HG03108 (cell line): ENCODE measurements around the gene NBEAL2.

Experiments used
- ATAC-seq: cut with Tn5 transposase; IDR thresholded peaks from one replicate; pipeline ENCODE4 v1.9.1; 2021; ENCODE audit warnings: moderate library complexity; ENCODE audit not compliant: unreplicated experiment

The NBEAL2 gene

DNA sequence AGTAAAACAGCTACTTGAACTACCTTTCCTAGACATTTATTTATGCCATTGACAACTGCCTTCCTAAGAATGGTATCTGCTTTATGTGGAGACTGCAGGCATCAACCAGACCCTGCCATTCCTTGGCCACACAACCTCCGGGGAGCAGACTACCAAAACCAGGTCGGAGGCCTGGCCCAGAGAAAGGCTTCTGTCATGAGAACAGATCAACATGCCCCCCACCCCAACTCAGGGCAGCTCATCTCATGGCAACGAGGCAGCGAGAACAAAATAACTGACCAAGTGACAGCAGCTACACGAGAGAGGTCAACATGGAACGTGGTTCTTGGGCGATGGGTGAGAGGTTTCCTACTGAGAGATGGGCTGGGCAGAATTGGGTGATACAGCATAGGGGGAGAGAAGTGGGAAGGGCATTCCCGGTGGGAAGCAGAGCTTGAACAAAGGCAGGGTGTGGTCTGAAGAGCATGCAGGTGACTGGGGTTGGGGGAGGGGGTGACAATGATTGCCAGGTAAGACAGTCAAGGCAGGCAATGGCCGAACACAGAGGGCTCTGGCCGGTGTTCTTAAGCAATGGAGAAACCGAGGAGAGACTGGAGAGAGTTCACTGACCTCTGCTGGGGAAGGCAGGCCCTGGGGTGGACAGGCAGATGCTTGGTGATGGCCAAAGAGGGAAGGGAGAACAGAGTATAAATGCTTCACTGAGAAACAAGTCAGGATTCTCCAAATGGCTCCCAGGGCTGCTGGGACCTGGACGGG is 36.8 kb upstream of the NBEAL2 start:
- no peak for ATAC-seq

DNA sequence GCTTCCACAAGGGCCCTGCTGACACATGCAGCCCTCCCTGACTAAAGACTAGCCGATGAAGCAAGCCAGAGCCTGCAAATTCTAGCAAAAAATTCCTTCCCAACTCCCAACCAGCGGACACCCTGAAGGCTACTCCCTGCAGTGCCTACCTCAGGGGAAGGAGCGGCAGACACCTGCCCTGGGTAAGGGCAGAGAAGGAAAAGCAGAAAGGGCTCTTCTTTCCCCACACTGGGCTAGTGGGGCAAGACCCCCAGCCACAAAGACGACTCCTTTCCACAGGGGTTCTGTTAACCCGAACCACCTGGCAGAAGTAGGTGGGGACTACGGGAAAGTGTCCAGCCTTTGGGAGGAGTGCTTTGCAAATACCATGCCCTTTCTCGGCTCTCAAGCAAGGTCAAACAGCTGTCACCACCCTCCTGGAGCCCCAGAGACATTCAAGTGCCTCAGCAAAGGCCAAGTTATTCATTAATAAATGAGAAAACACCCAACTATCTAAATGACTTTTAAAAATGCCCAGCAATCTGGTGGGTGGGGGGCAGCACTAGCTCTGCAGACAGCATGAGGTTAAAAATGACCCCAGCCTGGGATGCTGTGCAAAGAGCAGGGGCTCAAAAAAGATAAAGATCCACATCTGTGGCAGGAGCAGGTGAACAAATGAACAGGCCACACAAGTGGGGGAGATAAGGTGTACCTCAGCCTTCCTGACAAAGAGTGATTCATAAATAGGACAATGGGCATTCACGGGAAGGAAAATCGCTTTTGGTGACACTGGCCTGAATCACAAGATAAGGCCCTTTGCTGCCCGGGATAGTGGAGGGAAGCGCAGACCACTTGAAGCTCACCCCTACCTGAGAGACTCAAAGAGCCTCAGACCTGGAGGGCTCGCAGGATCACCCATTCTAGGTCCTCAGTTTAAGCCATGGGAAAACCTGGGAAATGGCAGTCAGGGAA is 36.0 kb upstream of the NBEAL2 start:
- ATAC-seq: peak; percentile 46

DNA sequence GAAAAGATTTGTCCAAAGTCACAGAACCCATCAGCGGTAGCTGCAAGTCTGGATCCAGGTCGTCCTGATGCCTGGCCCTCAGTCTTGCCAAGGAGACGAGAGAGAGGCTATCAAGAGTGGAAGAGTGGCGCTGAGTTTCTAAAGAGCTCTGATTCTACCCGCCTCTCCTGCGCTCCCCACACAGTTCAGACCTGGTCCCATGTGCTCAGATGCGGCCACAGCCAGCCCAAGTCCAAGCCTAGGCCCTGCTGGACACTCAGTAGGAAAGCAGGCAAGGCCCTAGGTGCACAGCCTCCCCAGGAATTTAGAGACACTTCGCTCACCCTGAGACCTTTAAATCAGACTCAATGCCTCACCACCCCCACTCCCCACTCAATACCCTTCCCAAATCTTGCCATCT is 35.3 kb upstream of the NBEAL2 start:
- no peak for ATAC-seq

- no peak for ATAC-seq
These were observed 33.0 kb upstream of the NBEAL2 start for GRCh38 chr3:46946416-46946815.

DNA sequence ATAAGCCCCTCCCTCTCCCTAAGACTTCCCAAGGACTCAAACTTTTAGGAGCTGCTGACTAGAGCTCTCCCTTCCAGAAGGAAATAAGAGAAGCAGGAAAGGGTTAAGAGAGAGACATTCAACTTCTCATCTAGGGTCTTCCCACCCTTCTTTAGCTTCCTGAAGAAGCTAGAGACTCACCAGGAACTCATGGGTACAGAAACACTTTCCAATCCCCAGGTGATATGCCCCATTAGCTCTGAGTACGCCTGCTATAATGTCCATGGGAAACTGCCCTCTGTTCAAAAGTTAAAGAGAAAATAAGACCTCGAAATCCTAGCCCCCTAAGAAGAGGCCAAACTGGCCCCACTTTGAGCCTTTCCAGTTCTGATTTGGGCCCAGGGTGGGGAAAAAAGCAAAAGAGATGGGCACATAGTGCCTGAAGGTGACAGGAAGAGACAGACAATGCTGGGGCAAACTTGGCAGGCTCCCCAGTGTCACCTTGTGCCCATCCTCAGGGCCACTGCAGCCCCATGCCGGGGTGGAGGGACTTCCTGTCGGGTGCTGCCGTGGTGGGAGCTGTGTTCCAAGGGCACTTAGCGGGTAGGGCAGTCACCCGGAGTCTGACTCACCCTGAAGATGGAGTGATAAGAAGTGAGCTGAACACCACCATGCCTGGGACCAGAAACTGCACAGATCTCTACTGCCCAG is 32.5 kb upstream of the NBEAL2 start:
- no peak for ATAC-seq

GRCh38 chr3:46947546-46947901 is 31.9 kb upstream of the NBEAL2 start:
- no peak for ATAC-seq

DNA sequence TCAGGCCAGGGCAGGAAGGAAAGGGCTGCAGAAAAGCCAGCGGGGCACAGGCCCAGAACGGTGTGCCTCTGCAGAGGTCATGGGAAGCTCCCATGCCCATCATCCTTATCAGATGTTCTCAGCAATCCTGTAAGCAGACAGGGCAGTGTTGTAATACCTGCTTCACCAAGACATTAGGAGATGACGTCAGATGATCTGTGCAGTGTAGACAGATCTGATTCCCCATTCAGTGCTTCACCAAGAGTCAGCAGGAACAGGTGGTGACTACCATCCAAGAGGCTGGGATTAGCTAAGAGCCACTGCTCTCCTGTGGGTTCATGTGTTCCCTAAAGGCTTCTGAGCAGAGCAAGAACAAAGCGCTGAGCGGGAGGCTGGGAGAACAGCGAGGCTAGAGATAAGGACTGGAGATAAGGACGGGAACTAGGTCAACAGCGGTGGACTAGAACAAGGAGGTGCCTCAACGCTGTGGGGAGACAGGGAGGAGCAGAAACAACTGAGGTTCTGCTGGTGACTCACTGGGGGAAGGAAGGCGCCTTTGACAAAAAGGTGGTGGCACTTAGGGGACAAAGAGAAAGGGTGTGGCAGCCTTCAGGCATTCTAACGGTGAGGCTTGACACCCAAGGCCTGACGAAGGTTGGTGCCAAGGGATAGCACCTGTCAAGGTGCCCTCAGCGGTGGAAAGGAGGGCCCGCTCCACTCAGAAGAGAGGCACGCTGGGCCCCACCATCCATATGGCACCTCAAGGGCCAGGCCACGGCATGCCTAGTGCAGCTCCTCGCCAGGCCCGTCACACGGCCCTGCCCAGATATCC is 31.3 kb upstream of the NBEAL2 start:
- no peak for ATAC-seq

- peak; percentile 39 for ATAC-seq
These were observed 30.4 kb upstream of the NBEAL2 start for GRCh38 chr3:46948830-46949671.

GRCh38 chr3:46950177-46950576 is 29.3 kb upstream of the NBEAL2 start:
- no peak for ATAC-seq

GRCh38 chr3:46950650-46951241 is 28.7 kb upstream of the NBEAL2 start:
- no peak for ATAC-seq

DNA sequence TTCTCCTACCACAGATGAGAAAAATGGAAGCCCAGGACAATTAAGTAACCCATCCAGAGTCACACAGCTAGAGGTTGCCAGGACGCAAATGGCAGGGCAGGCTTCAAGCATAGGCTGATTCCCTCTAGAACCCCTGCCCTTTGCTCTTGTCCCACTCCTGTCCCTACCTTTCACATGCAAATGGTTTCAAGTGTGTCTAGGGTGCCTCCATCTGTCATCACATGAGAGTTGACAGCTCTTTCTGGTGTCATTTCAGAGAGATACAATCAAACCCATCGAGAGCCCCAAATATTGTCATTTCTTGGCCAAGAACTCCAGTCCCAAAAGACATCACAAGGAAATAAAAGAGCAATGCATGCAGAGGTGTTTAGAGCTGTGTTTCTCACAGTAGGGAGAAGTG is 26.7 kb upstream of the NBEAL2 start:
- ATAC-seq: no peak

DNA sequence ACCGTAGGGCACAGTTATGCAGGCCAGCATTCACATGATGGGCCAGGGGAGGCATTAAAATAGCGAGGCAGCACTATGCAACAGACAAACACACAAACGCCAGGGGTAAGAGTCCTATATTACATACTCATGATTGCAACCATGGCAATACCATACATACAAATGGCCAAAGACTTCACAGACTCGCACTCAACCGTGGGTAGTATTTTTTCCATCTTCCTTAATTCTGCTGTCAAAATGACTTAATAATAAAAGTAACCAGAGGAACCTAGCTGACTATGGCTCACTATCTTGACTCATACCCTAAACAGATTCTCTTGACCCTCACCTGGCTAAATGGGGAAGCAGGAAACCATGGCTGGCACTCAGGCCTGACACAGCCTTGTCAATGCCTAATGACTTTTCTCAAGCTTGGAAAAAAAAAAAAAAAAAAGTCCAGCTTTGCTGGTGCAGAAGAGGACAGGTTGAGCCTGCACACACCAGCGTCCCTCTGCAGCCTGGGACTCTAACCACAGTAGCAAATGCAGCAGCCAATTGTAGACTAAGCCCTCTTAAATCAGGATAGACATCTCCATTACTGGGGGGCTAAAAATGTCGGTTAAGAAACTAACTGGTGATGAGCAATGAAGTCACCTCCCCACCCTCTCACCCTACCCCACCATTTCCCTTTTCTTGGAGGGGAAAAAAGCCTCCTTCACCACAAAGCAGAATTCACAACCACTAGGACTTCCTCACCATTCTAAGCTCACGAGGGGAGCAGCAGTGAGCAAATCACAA is 26.0 kb upstream of the NBEAL2 start:
- no peak for ATAC-seq

DNA sequence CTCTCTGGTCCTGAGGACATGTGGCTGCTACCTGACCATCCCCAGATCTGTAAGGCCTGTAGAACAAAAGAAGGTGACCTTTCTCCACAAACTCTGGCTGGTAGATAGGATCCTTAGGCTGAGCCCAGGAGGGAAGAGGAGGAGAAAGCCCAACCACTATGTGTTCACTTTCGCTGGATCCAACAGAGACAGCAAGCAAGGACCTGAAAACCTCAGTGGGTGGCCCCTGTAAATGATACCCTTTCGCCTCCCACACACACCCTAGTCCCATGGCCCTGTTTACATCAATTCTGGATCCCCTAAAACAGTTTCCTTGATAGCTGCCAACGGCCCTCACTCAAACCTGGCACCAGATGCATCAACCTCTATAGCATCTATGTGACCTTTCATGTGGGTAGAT is 25.3 kb upstream of the NBEAL2 start:
- no peak for ATAC-seq

DNA sequence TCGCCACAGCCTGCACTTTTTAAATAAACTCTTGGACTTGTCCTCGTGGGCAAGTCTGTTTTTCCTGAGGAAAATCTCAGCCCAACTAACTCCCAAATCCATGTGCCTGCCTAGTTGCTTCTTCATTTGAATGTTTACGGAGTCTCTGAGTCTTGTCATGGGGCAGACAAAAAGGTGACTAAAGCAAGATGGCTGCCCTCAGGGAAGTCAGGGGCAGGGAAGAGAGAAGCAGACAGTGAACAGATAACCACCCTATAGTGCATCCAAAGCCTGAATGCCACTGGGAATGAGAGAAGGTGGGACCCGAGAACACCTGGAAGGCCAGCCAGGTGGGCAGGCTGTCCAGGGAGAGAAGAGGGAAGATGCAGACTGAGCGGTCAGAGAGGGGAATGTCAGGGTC is 24.3 kb upstream of the NBEAL2 start:
- no peak for ATAC-seq

GRCh38 chr3:46955801-46956259 is 23.6 kb upstream of the NBEAL2 start:
- ATAC-seq: no peak

- ATAC-seq: no peak
These were observed 22.2 kb upstream of the NBEAL2 start for GRCh38 chr3:46957092-46957820.

DNA sequence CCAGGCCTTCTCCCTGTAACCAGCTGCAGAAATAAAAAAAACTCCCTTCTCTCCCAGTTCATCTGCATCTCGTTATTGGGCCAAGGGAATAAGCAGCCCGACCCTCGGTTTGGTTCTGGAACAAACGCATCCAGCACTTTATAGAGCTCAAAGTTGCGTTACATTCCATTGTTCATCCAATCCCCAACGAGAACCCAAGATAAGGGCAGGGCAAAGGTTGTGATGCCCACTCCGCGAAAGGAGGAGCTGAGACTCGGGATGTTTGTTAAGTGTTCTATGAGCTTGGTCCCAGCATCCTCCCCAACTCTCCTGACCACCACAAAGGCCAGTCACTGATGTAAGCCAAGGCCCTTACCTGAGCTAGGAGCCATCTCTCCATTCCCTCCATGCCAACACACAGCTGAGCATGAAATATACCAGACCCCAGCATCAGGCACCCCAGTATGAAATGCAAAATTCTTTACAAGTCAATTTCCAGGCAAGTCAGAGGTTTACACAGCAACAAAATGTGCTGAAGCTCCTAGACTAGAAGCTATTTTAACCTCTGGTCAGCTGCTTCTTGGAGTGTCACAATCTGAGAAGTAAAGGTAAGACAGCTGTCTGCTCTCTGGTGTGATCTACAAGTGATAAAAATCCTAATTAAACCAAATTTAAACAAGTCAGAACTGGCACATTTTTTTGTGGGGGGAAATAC is 20.9 kb upstream of the NBEAL2 start:
- no peak for ATAC-seq
